OCI-LY7 (cell line): ENCODE measurements around the gene DDIT4L. TPM values are rescaled to one million over a fixed set of nuclear protein-coding genes. Genes with fewer than 3 reads are reported as not detected.

Experiments
- BruUV-seq: library from RNA; stranded (reverse); fragments of 400-500 nt; replicated peaks from 2 replicates; lab custom pipeline; 2021; lab: Mats Ljungman, UMichigan
- CTCF ChIA-PET: fragments of 300-600 bp; sonication (Branson Sonifier 250); formaldehyde crosslinking; loops from one replicate; lab custom pipeline; 2022; ENCODE audit warnings: antibody characterized with exemption; ENCODE audit not compliant: unreplicated experiment; lab: Charles Lee
- POLR2A ChIA-PET: fragments of 300-600 bp; sonication (Branson Sonifier 250); formaldehyde crosslinking; loops from one replicate; lab custom pipeline; 2022; ENCODE audit warnings: antibody characterized with exemption; lab: Charles Lee
- DNase-seq: peaks from one replicate; pipeline ENCODE4 v3.0.0-alpha.2; 2015; ENCODE audit warnings: low spot score
- H2AFZ ChIP-seq: fragments of 200-600 bp; sonication (generic), shearing (Covaris generic); 2 replicates; pipeline ENCODE4 v1.6.1; 2014; ENCODE audit warnings: mild to moderate bottlenecking, antibody characterized with exemption, low read length, moderate library complexity
- H3K27ac ChIP-seq: fragments of 200-600 bp; sonication (generic); 2 replicates; pipeline ENCODE4 v1.5.1; 2014; ENCODE audit warnings: mixed run types, low read depth, mild to moderate bottlenecking, moderate library complexity, low read length, inconsistent platforms; ENCODE audit not compliant: poor library complexity, severe bottlenecking
- H3K36me3 ChIP-seq: fragments of 200-600 bp; sonication (generic); 2 replicates; pipeline ENCODE4 v1.6.1; 2014; ENCODE audit warnings: mild to moderate bottlenecking, antibody characterized with exemption, low read length, moderate library complexity, mixed read lengths; ENCODE audit not compliant: insufficient read depth
- H3K4me1 ChIP-seq: fragments of 200-600 bp; sonication (generic); 2 replicates; pipeline ENCODE4 v1.5.1; 2014; ENCODE audit warnings: mild to moderate bottlenecking, low read length; ENCODE audit not compliant: insufficient read depth, poor library complexity, severe bottlenecking
- H3K4me2 ChIP-seq: fragments of 200-600 bp; sonication (generic); 2 replicates; pipeline ENCODE4 v1.6.1; 2014; ENCODE audit warnings: mild to moderate bottlenecking, low read length
- H3K4me3 ChIP-seq: fragments of 200-600 bp; sonication (generic); 2 replicates; pipeline ENCODE4 v1.5.1; 2014; ENCODE audit warnings: mild to moderate bottlenecking, low read depth, low read length; ENCODE audit not compliant: poor library complexity, severe bottlenecking
- H3K79me2 ChIP-seq: fragments of 200-600 bp; sonication (generic); 2 replicates; pipeline ENCODE4 v1.6.1; 2016; ENCODE audit warnings: low read depth, mild to moderate bottlenecking, low read length, moderate library complexity, mixed read lengths; ENCODE audit not compliant: insufficient read depth
- H3K9me2 ChIP-seq: fragments of 200-600 bp; sonication (generic); 2 replicates; pipeline ENCODE4 v1.6.1; 2016; ENCODE audit warnings: mild to moderate bottlenecking, low read length, mixed read lengths; ENCODE audit not compliant: insufficient read depth
- H3K9me3 ChIP-seq: fragments of 200-600 bp; sonication (generic); 2 replicates; pipeline ENCODE4 v1.6.1; 2014; ENCODE audit warnings: mild to moderate bottlenecking, mixed run types, low read length, mixed read lengths
- H4K20me1 ChIP-seq: fragments of 200-600 bp; sonication (generic); 2 replicates; pipeline ENCODE4 v1.6.1; 2014; ENCODE audit warnings: mild to moderate bottlenecking, antibody characterized with exemption, low read length, moderate library complexity, mixed read lengths; ENCODE audit not compliant: insufficient read depth
- CTCF ChIP-seq: fragments of 200-600 bp; sonication (generic); conservative IDR thresholded peaks from 2 replicates; pipeline ENCODE4 v1.5.1; 2014; ENCODE audit warnings: mild to moderate bottlenecking, antibody characterized with exemption, low read length, moderate library complexity, mixed read lengths
- EZH2phosphoT487 ChIP-seq: fragments of 200-600 bp; sonication (generic); IDR thresholded peaks from 2 replicates; pipeline ENCODE4 v1.6.1; 2018; ENCODE audit warnings: low read depth, borderline replicate concordance, mild to moderate bottlenecking, mixed run types, antibody characterized with exemption, low read length, moderate library complexity, mixed read lengths
- intact Hi-C: fragments of 100-400 bp; cut with micrococcal nuclease; formaldehyde crosslinking; loops from one replicate; pipeline ENCODE4 v1.10.0; 2022; ENCODE audit not compliant: unreplicated experiment
- total RNA-seq, 2 experiments: library from RNA; depleted of rRNA in 1 of 2; stranded (reverse); fragments of >200 nt in 1 of 2; shearing (Covaris generic) in 1 of 2; gene quantifications; 2 replicates each; pipeline ENCODE4 v1.2.3, GENCODE V29; 2014 to 2022

DDIT4L gene
- total RNA-seq, 2 experiments from 2014 or later: 0.06 TPM; not detected in 1

GRCh38 chr4:100169491-100170485 lies 20.5 kb downstream of the DDIT4L start:
- BruUV-seq: no TSS peak
- Histone ChIP-seq H3K4me1 (peaks cover 20% of the 10 kb centered on the region), H4K20me1 (no peaks in the 10 kb centered on the region), H3K9me3 (no peaks in the 10 kb centered on the region), H3K79me2 (no peaks in the 10 kb centered on the region), H3K27ac (no peak overlapping the region), H3K36me3 (no peaks in the 10 kb centered on the region), H2AFZ (no peak overlapping the region), H3K9me2 (no peaks in the 10 kb centered on the region), H3K4me3 (no peak overlapping the region), H3K4me2 (no peak overlapping the region)
- no peak for TF ChIP-seq EZH2phosphoT487
- no peak for TF ChIP-seq CTCF
- intact Hi-C loops: no loop called here
- ChIA-PET CTCF (no interaction called here), POLR2A (interaction anchor here (1.8 kb wide), 1 partner anchor 66 kb away, joined by 7 read pairs; no protein-coding TSS in a partner anchor)
- no peak for DNase-seq

GRCh38 chr4:100168521-100168920 lies 21.7 kb downstream of the DDIT4L start:
- intact Hi-C loops: no loop called here
- BruUV-seq: no TSS peak
- H3K9me2 ChIP-seq: no peaks in the 10 kb centered on the region
- POLR2A ChIA-PET: interaction anchor here (0.6 to 1.8 kb wide), 3 partner anchors 65 to 166 kb away, joined by 3 to 7 read pairs (median 3); no protein-coding TSS in a partner anchor
- CTCF ChIA-PET: no interaction called here
- H3K4me1 ChIP-seq: peaks cover 22% of the 10 kb centered on the region
- DNase-seq: no peak
- no peak for TF ChIP-seq CTCF
- TF ChIP-seq EZH2phosphoT487: no peak
- no peak overlapping the region for H2AFZ ChIP-seq
- H3K36me3 ChIP-seq: no peaks in the 10 kb centered on the region
- no peak overlapping the region for H3K27ac ChIP-seq
- no peak overlapping the region for H3K4me2 ChIP-seq
- H3K9me3 ChIP-seq: no peaks in the 10 kb centered on the region
- H4K20me1 ChIP-seq: no peaks in the 10 kb centered on the region
- no peak overlapping the region for H3K4me3 ChIP-seq
- no peaks in the 10 kb centered on the region for H3K79me2 ChIP-seq
